Mesodermal cell (in vitro differentiated cells): ENCODE measurements around the gene GLRA3.

ENCODE experiments used
- H3K27ac ChIP-seq: 2 replicates; pipeline ENCODE4 v1.7.0; 2013; ENCODE audit warnings: mild to moderate bottlenecking, low read depth, low read length, moderate library complexity; ENCODE audit not compliant: severe bottlenecking
- H3K36me3 ChIP-seq: 2 replicates; pipeline ENCODE4 v1.7.1; 2013; ENCODE audit warnings: mild to moderate bottlenecking, low read length, moderate library complexity; ENCODE audit not compliant: control insufficient read depth, insufficient read depth
- H3K4me1 ChIP-seq: one replicate; pipeline ENCODE4 v1.7.1; 2013; ENCODE audit warnings: mild to moderate bottlenecking, low read length; ENCODE audit not compliant: insufficient read depth, control insufficient read depth, poor library complexity, severe bottlenecking
- H3K4me3 ChIP-seq: 2 replicates; pipeline ENCODE4 v1.7.0; 2013; ENCODE audit warnings: low read length, control low read depth, mild to moderate bottlenecking; ENCODE audit not compliant: insufficient read depth, poor library complexity, severe bottlenecking; ENCODE audit errors: extremely low read depth
- H3K9me3 ChIP-seq: 2 replicates; pipeline ENCODE4 v1.7.1; 2013; ENCODE audit warnings: mild to moderate bottlenecking, low read length, moderate library complexity; ENCODE audit not compliant: control insufficient read depth
- WGBS, 2 experiments: methylation state at CpG; one replicate each; pipeline ENCODE4 v1.1.5; 2013; ENCODE audit warnings: missing lambda C conversion rate in 2 of 2; ENCODE audit not compliant: insufficient coverage in 2 of 2; 5-methylcytosine and 5-hydroxymethylcytosine counted together

GLRA3 gene

GRCh38 chr4:174596513-174596912 is 232.5 kb downstream of the GLRA3 start:
- no peaks in the 10 kb centered on the region for H3K36me3 ChIP-seq
- 75 to 100% methylated on average over 1 of the region's 1 CpG for WGBS, 2 experiments
- H3K4me1 ChIP-seq = peaks cover 5% of the 10 kb centered on the region
- no peaks in the 10 kb centered on the region for H3K9me3 ChIP-seq
- H3K4me3 ChIP-seq = no peak overlapping the region
- no peak overlapping the region for H3K27ac ChIP-seq

DNA sequence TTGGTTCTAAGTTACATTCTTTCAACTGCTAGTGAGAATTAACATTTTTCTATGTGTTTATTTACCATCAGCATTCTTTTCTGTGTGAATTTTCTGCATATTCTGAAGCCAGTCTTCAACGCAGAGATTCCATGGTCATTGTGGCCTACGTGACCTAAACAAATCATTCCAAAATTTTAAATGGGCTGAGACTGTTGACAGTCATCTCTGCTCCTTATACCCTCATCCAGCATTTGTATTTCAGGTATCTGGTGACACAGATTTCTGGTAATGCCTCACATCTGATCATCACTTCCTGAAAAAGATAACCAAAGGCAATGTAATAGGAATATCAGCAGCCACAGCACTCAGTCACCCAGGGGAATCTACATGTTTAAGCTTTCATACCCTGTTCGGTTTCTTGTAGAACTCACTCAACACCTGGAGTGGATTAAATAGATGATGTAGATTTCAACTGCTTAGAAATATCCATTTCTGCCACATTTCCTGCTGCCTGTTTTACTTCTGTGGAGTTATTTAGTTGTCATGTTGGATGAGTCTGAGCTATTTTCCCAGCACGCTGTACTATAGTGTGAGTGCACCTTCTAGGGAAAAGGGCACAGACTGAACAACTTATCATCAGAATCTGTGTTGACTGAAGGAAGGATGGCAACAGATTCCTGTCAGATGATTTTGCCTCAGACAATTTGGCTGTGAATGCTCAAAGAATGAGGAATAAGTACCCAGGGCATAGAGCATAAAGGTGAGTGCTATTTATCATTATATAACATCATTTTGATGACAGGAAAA is 233.7 kb downstream of the GLRA3 start:
- no peak overlapping the region for H3K27ac ChIP-seq
- peaks cover 5% of the 10 kb centered on the region for H3K4me1 ChIP-seq
- WGBS, 2 experiments = 94 to 97% methylated on average over 3 of the region's 4 CpGs
- H3K36me3 ChIP-seq = no peaks in the 10 kb centered on the region
- H3K4me3 ChIP-seq = no peak overlapping the region
- H3K9me3 ChIP-seq = no peaks in the 10 kb centered on the region

DNA sequence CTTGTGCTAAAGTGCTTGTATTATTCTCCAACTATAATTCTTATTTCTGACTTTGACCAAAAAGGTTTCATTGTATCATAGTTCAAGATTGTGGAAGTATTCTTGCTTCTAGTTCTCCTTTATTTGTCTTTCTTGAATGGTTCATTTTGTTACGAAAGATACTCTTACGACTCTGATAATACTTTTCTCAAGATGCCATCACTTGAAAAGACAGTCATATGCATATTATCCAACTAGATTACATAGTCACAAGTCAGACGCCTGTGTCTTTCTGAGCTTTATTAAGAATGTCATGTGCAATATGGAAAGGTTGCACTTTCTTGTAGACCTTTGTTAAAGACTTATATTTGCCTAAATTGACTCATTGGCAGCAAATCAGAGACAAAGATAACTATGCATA is 235.3 kb downstream of the GLRA3 start:
- H3K36me3 ChIP-seq = no peaks in the 10 kb centered on the region
- WGBS, 2 experiments = 83% methylated on average over 1 of the region's 3 CpGs; no CpG with 5 or more reads in 1 of the 2 experiments
- no peak overlapping the region for H3K27ac ChIP-seq
- peaks cover 5% of the 10 kb centered on the region for H3K4me1 ChIP-seq
- H3K4me3 ChIP-seq = no peak overlapping the region
- no peaks in the 10 kb centered on the region for H3K9me3 ChIP-seq

DNA sequence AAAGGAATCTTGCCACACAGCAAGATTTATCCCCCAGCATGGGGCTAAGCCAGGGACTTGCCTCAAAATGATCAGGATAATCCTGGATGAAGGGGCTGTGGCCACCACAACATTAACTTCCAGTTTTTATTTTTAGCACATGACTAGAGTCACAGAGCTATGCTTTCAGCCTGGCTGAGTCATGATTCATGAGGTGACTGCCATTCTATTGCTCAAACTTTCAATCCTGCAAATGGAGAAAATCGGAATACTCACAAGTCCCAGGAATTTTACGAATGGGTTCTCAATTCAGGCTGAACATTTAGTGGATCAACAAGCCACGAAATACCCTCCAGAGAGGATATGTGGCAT is 236.1 kb downstream of the GLRA3 start:
- 93 to 97% methylated on average over 3 of the region's 3 CpGs for WGBS, 2 experiments
- no peak overlapping the region for H3K4me3 ChIP-seq
- no peak overlapping the region for H3K27ac ChIP-seq
- peaks cover 5% of the 10 kb centered on the region for H3K4me1 ChIP-seq
- no peaks in the 10 kb centered on the region for H3K36me3 ChIP-seq
- H3K9me3 ChIP-seq = no peaks in the 10 kb centered on the region

- WGBS, 2 experiments = no CpG with 5 or more reads among the region's 3 CpGs
These were observed 236.6 kb downstream of the GLRA3 start for GRCh38 chr4:174592256-174592984.

GRCh38 chr4:174591243-174592021 is 237.6 kb downstream of the GLRA3 start:
- Histone ChIP-seq H3K36me3 (no peaks in the 10 kb centered on the region), H3K27ac (no peak overlapping the region), H3K4me3 (no peak overlapping the region), H3K9me3 (peaks cover 9% of the 10 kb centered on the region), H3K4me1 (peaks cover 5% of the 10 kb centered on the region)
- no CpG with 5 or more reads among the region's 5 CpGs for whole genome bisulfite sequencing, 2 experiments

More at GRCh38 chr4:174592256-174592984, 236.6 kb downstream of the GLRA3 start:
- Histone ChIP-seq H3K36me3 (no peaks in the 10 kb centered on the region), H3K9me3 (peaks cover under 1% of the 10 kb centered on the region), H3K27ac (no peak overlapping the region), H3K4me1 (peaks cover 5% of the 10 kb centered on the region), H3K4me3 (no peak overlapping the region)

- H3K9me3 ChIP-seq = peaks cover 9% of the 10 kb centered on the region
- WGBS, 2 experiments = no CpG with 5 or more reads among the region's 1 CpG
- no peak overlapping the region for H3K27ac ChIP-seq
- no peak overlapping the region for H3K4me3 ChIP-seq
- H3K4me1 ChIP-seq = peaks cover 3% of the 10 kb centered on the region
- no peaks in the 10 kb centered on the region for H3K36me3 ChIP-seq
These were observed 238.7 kb downstream of the GLRA3 start for GRCh38 chr4:174590336-174590735.
